H1 (cell line): ENCODE measurements around the gene SMIM28. TPM values are rescaled to one million over a fixed set of nuclear protein-coding genes. Genes with fewer than 3 reads are reported as not detected.

Experiments used
- CTCF ChIA-PET: fragments of 300-600 bp; sonication (Branson Sonifier 250); formaldehyde crosslinking; loops from one replicate; lab custom pipeline; 2021; ENCODE audit not compliant: partially characterized antibody; lab: Charles Lee
- POLR2A ChIA-PET: fragments of 300-600 bp; sonication (Branson Sonifier 250); formaldehyde crosslinking; loops from one replicate; lab custom pipeline; 2021; ENCODE audit warnings: inconsistent platforms; ENCODE audit not compliant: partially characterized antibody; lab: Charles Lee
- DNase-seq, 2 experiments: peaks; one replicate each; pipeline versions ENCODE4 v3.0.0 to v3.0.0-alpha.2; 2010 to 2022; ENCODE audit warnings: low spot score in 2 of 2, low read depth in 1 of 2, mixed read lengths in 1 of 2
- FAIRE-seq: peaks from 2 replicates; lab custom pipeline; 2011; peaks lifted over from hg19 to GRCh38; lab: Jason Lieb, UNC
- H2AFZ ChIP-seq: 2 replicates; pipeline ENCODE4 v1.8.1; 2012; ENCODE audit warnings: low read length, inconsistent platforms
- H2AK5ac ChIP-seq: 2 replicates; pipeline ENCODE4 v1.6.1; 2013; ENCODE audit warnings: low read depth, low read length
- H2BK120ac ChIP-seq: replicated peaks from 2 replicates; pipeline ENCODE3; 2013; ENCODE audit warnings: low read depth, low read length, inconsistent platforms
- H2BK12ac ChIP-seq: 2 replicates; pipeline ENCODE4 v1.6.1; 2013; ENCODE audit warnings: low read depth, low read length
- H2BK15ac ChIP-seq: 2 replicates; pipeline ENCODE4 v1.6.1; 2013; ENCODE audit warnings: low read length
- H2BK20ac ChIP-seq: 2 replicates; pipeline ENCODE4 v1.6.1; 2013; ENCODE audit warnings: low read length
- H2BK5ac ChIP-seq: 2 replicates; pipeline ENCODE4 v1.6.1; 2013; ENCODE audit warnings: low read depth, low read length
- H3K14ac ChIP-seq: 2 replicates; pipeline ENCODE4 v1.6.1; 2013; ENCODE audit warnings: inconsistent platforms; ENCODE audit not compliant: insufficient read length
- H3K18ac ChIP-seq: 2 replicates; pipeline ENCODE4 v1.6.1; 2013; ENCODE audit warnings: low read length; ENCODE audit errors: extremely low read depth
- H3K23ac ChIP-seq: 2 replicates; pipeline ENCODE4 v1.6.1; 2013; ENCODE audit warnings: inconsistent platforms; ENCODE audit not compliant: insufficient read length
- H3K23me2 ChIP-seq: 2 replicates; pipeline ENCODE4 v1.6.1; 2013; ENCODE audit warnings: low read depth, low read length
- H3K27ac ChIP-seq: 2 replicates; pipeline ENCODE4 v1.6.1; 2011; ENCODE audit warnings: low read depth, low read length, inconsistent platforms
- H3K27me3 ChIP-seq, 4 experiments: replicated peaks in 1 of 4; 1 replicate in 1 of 4; 2 replicates in 3 of 4; pipeline versions ENCODE4 v1.6.1 to v1.8.1; 2011 to 2013; ENCODE audit warnings: low read length in 3 of 4, mild to moderate bottlenecking in 3 of 4, inconsistent platforms in 2 of 4, mixed read lengths in 2 of 4, moderate library complexity in 1 of 4; ENCODE audit not compliant: control insufficient read depth in 3 of 4, insufficient read depth in 3 of 4; ENCODE audit errors: extremely low read depth in 1 of 4
- H3K36me3 ChIP-seq, 4 experiments: 2 replicates each; pipeline versions ENCODE4 v1.6.1 to v1.8.1; 2011 to 2013; ENCODE audit warnings: mild to moderate bottlenecking in 4 of 4, low read length in 3 of 4, moderate library complexity in 2 of 4, control low read depth in 1 of 4, inconsistent platforms in 1 of 4; ENCODE audit not compliant: insufficient read depth in 4 of 4, control insufficient read depth in 2 of 4
- H3K4ac ChIP-seq: replicated peaks from 2 replicates; pipeline ENCODE3; 2013; ENCODE audit warnings: low read length, low read depth, mixed read lengths, inconsistent platforms; ENCODE audit not compliant: insufficient read length
- H3K4me1 ChIP-seq, 4 experiments: replicated peaks in 1 of 4; 1 replicate in 1 of 4; 2 replicates in 3 of 4; pipeline versions ENCODE4 v1.6.1 to v1.8.1; 2011 to 2013; ENCODE audit warnings: low read length in 3 of 4, inconsistent platforms in 2 of 4, mixed read lengths in 1 of 4; ENCODE audit not compliant: insufficient read depth in 4 of 4, control insufficient read depth in 3 of 4
- H3K4me2 ChIP-seq, 2 experiments: 2 replicates each; pipeline versions ENCODE4 v1.6.1 to v1.8.1; 2011 to 2013; ENCODE audit warnings: low read depth in 2 of 2, low read length in 2 of 2, control low read depth in 1 of 2, inconsistent platforms in 1 of 2, mild to moderate bottlenecking in 1 of 2; ENCODE audit not compliant: insufficient read depth in 1 of 2
- H3K4me3 ChIP-seq, 4 experiments: fragments of 200-600, 300-600 bp in 1 of 4; sonication (generic), shearing (Covaris generic), sonication (Bioruptor Twin) in 1 of 4; 2 replicates each; pipeline versions ENCODE4 v1.5.1 to v1.8.1; 2011 to 2016; ENCODE audit warnings: low read length in 4 of 4, low read depth in 3 of 4, control low read depth in 2 of 4, inconsistent platforms in 2 of 4, mild to moderate bottlenecking in 2 of 4, mixed read lengths in 1 of 4, moderate library complexity in 1 of 4; ENCODE audit not compliant: insufficient read depth in 2 of 4; ENCODE audit errors: extremely low read depth in 1 of 4
- H3K56ac ChIP-seq: replicated peaks from 2 replicates; pipeline ENCODE3; 2013; ENCODE audit warnings: low read depth, mild to moderate bottlenecking, mixed read lengths, low read length, inconsistent platforms; ENCODE audit not compliant: insufficient read length
- H3K79me1 ChIP-seq: 2 replicates; pipeline ENCODE4 v1.6.1; 2013; ENCODE audit warnings: low read depth, low read length, control low read depth
- H3K79me2 ChIP-seq, 2 experiments: 2 replicates each; pipeline versions ENCODE4 v1.6.1 to v1.8.1; 2012 to 2013; ENCODE audit warnings: low read length in 2 of 2, mild to moderate bottlenecking in 2 of 2, inconsistent platforms in 1 of 2; ENCODE audit not compliant: insufficient read depth in 2 of 2, control insufficient read depth in 1 of 2
- H3K9ac ChIP-seq, 4 experiments: replicated peaks in 1 of 4; 1 replicate in 1 of 4; 2 replicates in 3 of 4; pipeline versions ENCODE4 v1.6.1 to v1.8.1; 2011 to 2013; ENCODE audit warnings: low read depth in 3 of 4, low read length in 3 of 4, control low read depth in 2 of 4, mild to moderate bottlenecking in 2 of 4, moderate library complexity in 2 of 4, inconsistent platforms in 1 of 4; ENCODE audit errors: extremely low read depth in 1 of 4
- H3K9me3 ChIP-seq, 2 experiments: 2 replicates each; pipeline versions ENCODE4 v1.6.1 to v1.8.1; 2012 to 2013; ENCODE audit warnings: mild to moderate bottlenecking in 2 of 2, moderate library complexity in 2 of 2, control low read depth in 1 of 2, inconsistent platforms in 1 of 2, low read depth in 1 of 2, low read length in 1 of 2, mixed read lengths in 1 of 2; ENCODE audit not compliant: insufficient read depth in 2 of 2
- H4K20me1 ChIP-seq, 2 experiments: replicated peaks in 1 of 2; 2 replicates each; pipeline versions ENCODE3 to v1.8.1; 2011 to 2013; ENCODE audit warnings: inconsistent platforms in 2 of 2, low read length in 2 of 2, mild to moderate bottlenecking in 1 of 2; ENCODE audit not compliant: insufficient read depth in 2 of 2, control insufficient read depth in 1 of 2
- H4K5ac ChIP-seq: 2 replicates; pipeline ENCODE4 v1.6.1; 2013; ENCODE audit warnings: low read length, low read depth, mixed read lengths, inconsistent platforms; ENCODE audit not compliant: insufficient read length
- H4K8ac ChIP-seq: 2 replicates; pipeline ENCODE4 v1.8.0; 2013; ENCODE audit warnings: mild to moderate bottlenecking, moderate library complexity, low read length, inconsistent platforms; ENCODE audit not compliant: insufficient read depth; ENCODE audit errors: extremely low read depth
- H4K91ac ChIP-seq: replicated peaks from 2 replicates; pipeline ENCODE3; 2013; ENCODE audit warnings: low read length, mixed read lengths, inconsistent platforms; ENCODE audit not compliant: insufficient read length
- BACH1 ChIP-seq: IDR thresholded peaks from 2 replicates; pipeline ENCODE4 v1.6.1; 2012; ENCODE audit warnings: low read length, improper control_type of control experiment
- EZH2 ChIP-seq: fragments of 200-600 bp; sonication (generic); IDR thresholded peaks from 2 replicates; pipeline ENCODE4 v1.7.1; 2012; ENCODE audit warnings: low read depth, mild to moderate bottlenecking, moderate library complexity, low read length, inconsistent platforms; ENCODE audit not compliant: severe bottlenecking
- HDAC2 ChIP-seq, 2 experiments: fragments of 300-600 bp in 1 of 2; sonication (generic) in 1 of 2; IDR thresholded peaks; 2 replicates each; pipeline ENCODE4 v1.6.1; 2011 to 2012; ENCODE audit warnings: low read depth in 2 of 2, low read length in 2 of 2, mild to moderate bottlenecking in 2 of 2, moderate library complexity in 2 of 2, borderline replicate concordance in 1 of 2, inconsistent platforms in 1 of 2
- JUN ChIP-seq: IDR thresholded peaks from 2 replicates; pipeline ENCODE4 v1.6.1; 2011; ENCODE audit warnings: low read depth, mild to moderate bottlenecking, improper control_type of control experiment, low read length
- NRF1 ChIP-seq: IDR thresholded peaks from 2 replicates; pipeline ENCODE4 v1.6.1; 2011; ENCODE audit warnings: mild to moderate bottlenecking, low read depth, low read length, improper control_type of control experiment
- PHF8 ChIP-seq: fragments of 200-600 bp; sonication (generic); conservative IDR thresholded peaks from 2 replicates; pipeline ENCODE4 v1.7.1; 2012; ENCODE audit warnings: low read depth, mild to moderate bottlenecking, inconsistent platforms, low read length, moderate library complexity
- SIRT6 ChIP-seq: IDR thresholded peaks from one replicate; pipeline ENCODE4 v1.7.1; 2012; ENCODE audit warnings: low read length, inconsistent platforms
- SP1 ChIP-seq: IDR thresholded peaks from 2 replicates; pipeline ENCODE4 v1.6.1; 2011; ENCODE audit warnings: low read depth, low read length
- SRF ChIP-seq: IDR thresholded peaks from 2 replicates; pipeline ENCODE4 v1.6.1; 2011; ENCODE audit warnings: mild to moderate bottlenecking, low read depth, low read length, moderate library complexity
- TAF1 ChIP-seq: IDR thresholded peaks from 2 replicates; pipeline ENCODE4 v1.6.1; 2011; ENCODE audit warnings: mild to moderate bottlenecking, low read depth, low read length
- TBP ChIP-seq: IDR thresholded peaks from 2 replicates; pipeline ENCODE4 v1.6.1; 2011; ENCODE audit warnings: low read depth, low read length, improper control_type of control experiment
- WGBS, 2 experiments: shearing (Covaris generic) in 1 of 2; methylation state at CpG; one replicate each; pipeline versions ENCODE4 v1.1.6 to v1.1.7; 2013 to 2015; ENCODE audit warnings: low lambda C conversion rate in 2 of 2, mixed read lengths in 2 of 2, inconsistent platforms in 1 of 2, low coverage in 1 of 2, missing lambda C conversion rate in 1 of 2; ENCODE audit not compliant: insufficient replicate concordance in 2 of 2, insufficient coverage in 1 of 2, insufficient read length in 1 of 2; ENCODE audit errors: extremely low coverage in 1 of 2, missing lambda C conversion rate in 1 of 2; 5-methylcytosine and 5-hydroxymethylcytosine counted together
- polyA plus RNA-seq, 7 experiments: library from polyadenylated mRNA; depleted of rRNA in 3 of 7; stranded (reverse) in 5 of 7; unstranded in 2 of 7; fragments of >200 nt in 5 of 7; fragments of 200-250 nt in 2 of 7; gene quantifications; 1 replicate in 5 of 7; 2 replicates in 1 of 7; 4 replicates in 1 of 7; pipeline versions ENCODE4 v1.2.1 to v1.2.3, GENCODE V29; 2011 to 2013; ENCODE audit warnings: missing spikeins in 2 of 7, mixed read lengths in 2 of 7
- total RNA-seq: library from RNA; stranded (reverse); fragmentation: NEBNext Ultra II Directional; extraction: Animal tissue kit (Norgen Biotek cat#: 25700); gene quantifications from 2 replicates; pipeline ENCODE4 v1.2.1, GENCODE V29; 2021
- TF ChIP-seq, protein P1 (sequence below): IDR thresholded peaks from 2 replicates; pipeline ENCODE4 v1.6.1; 2011; ENCODE audit warnings: low read depth, mild to moderate bottlenecking, low read length; ENCODE audit not compliant: insufficient read depth

The SMIM28 gene
- total and polyA plus RNA-seq, 2 of the 8 experiments (the other 6 are each of a cell fraction or from before 2014, with no cell fraction given), result not detected

DNA sequence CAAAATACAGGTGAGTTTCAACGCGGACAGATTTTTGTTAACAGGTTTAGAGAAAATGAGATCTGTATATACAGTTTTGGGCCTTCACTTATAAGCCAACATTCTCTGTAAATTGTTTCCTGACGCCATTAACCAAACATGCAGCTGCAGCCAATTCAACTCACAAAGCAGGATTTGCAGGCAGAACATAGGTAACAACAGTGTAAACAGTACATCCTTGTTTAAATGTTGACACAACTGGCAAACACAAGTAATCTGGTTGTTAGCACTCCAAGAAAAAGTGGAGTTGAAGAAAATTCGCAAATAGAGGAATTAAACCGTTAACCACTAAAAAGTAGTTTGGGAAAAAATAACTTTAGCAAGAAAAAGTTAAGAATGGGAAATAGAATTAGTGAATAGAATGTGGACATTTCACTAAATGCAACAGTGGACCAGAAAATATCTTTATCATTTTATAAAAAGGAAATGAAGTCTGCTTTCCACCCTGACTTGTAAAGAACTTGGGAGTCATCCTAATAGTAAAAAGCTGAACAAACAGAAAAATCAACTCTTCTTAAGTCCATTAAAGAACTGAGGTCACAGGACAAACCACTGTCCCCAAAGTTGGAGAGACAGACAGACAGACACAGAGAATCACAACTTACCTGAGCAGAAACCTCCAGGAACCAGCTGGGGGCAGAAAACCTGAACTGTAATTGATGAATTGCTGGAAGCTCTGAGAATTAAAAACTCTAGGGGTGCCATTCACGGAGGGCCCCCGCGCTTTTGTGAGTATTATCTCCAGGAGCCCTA, 10.1 kb downstream of the SMIM28 start:
- no peak overlapping the region for H2BK15ac ChIP-seq
- no peaks in the 10 kb centered on the region for H3K27me3 ChIP-seq
- H3K18ac ChIP-seq, result no peak overlapping the region
- H3K4me3 ChIP-seq, result no peak overlapping the region
- ChIA-PET POLR2A (no interaction called here), CTCF (interaction anchor here (0.6 to 1.6 kb wide), 2 partner anchors 10 to 488 kb away, joined by 3 to 5 read pairs; no protein-coding TSS in a partner anchor)
- no peak overlapping the region for H2BK12ac ChIP-seq
- H2BK120ac ChIP-seq, result no peak overlapping the region
- H3K23me2 ChIP-seq, result no peaks in the 10 kb centered on the region
- H4K20me1 ChIP-seq, result no peaks in the 10 kb centered on the region
- H3K27ac ChIP-seq, result no peak overlapping the region
- H3K14ac ChIP-seq, result no peak overlapping the region
- no peak overlapping the region for H3K9ac ChIP-seq
- 0 out of 2 replicates have a peak overlapping the region, but pooled peaks have one; percentile 38 for H2AFZ ChIP-seq
- no peak overlapping the region for H2BK20ac ChIP-seq
- no peak overlapping the region for H4K8ac ChIP-seq
- no peak overlapping the region for H3K56ac ChIP-seq
- H4K5ac ChIP-seq, result no peak overlapping the region
- WGBS, 2 experiments, result 88% methylated on average over 8 of the region's 8 CpGs; no CpG with 5 or more reads in 1 of the 2 experiments
- no peaks in the 10 kb centered on the region for H3K36me3 ChIP-seq
- H3K9me3 ChIP-seq, result no peaks in the 10 kb centered on the region
- DNase-seq, result no peak
- H3K79me1 ChIP-seq, result no peaks in the 10 kb centered on the region
- no peak overlapping the region for H3K23ac ChIP-seq
- no peak overlapping the region for H2AK5ac ChIP-seq
- no peak overlapping the region for H3K4ac ChIP-seq
- no peak for FAIRE-seq
- no peaks in the 10 kb centered on the region for H3K79me2 ChIP-seq
- H3K4me1 ChIP-seq, result peaks cover 0 to 4% (median 1%) of the 10 kb centered on the region in 4 experiments; a peak in 3 of 7 replicates
- H3K4me2 ChIP-seq, result no peak overlapping the region
- no peak overlapping the region for H2BK5ac ChIP-seq
- no peak overlapping the region for H4K91ac ChIP-seq
- no peak for TF ChIP-seq TBP
- TF ChIP-seq SP1, result no peak
- TF ChIP-seq HDAC2 (IDR thresholded peaks at IDR 0.05; ENCODE audit: borderline replicate concordance in 1 of 2, low read depth in 2 of 2, low read length in 2 of 2), result no peak
- TF ChIP-seq NRF1, result no peak
- TF ChIP-seq, protein P1, sequence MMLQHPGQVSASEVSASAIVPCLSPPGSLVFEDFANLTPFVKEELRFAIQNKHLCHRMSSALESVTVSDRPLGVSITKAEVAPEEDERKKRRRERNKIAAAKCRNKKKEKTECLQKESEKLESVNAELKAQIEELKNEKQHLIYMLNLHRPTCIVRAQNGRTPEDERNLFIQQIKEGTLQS, result no peak
- no peak for TF ChIP-seq JUN
- TF ChIP-seq EZH2, result no peak
- TF ChIP-seq BACH1, result no peak
- no peak for TF ChIP-seq SIRT6
- no peak for TF ChIP-seq TAF1
- no peak for TF ChIP-seq PHF8
- TF ChIP-seq SRF, result no peak
